CD14-positive monocyte (primary cell): ENCODE data around the gene FBN1. TPM values are rescaled to one million over a fixed set of nuclear protein-coding genes. Genes with fewer than 3 reads are reported as not detected.

Experiments used
- DNase-seq, 3 donors: peaks; one replicate each; pipeline ENCODE4 v3.0.0-alpha.2; 2011 to 2022
- H2AFZ ChIP-seq: 2 replicates; pipeline ENCODE4 v1.6.0; 2012; ENCODE audit warnings: mild to moderate bottlenecking, low read depth, low read length, inconsistent platforms; ENCODE audit not compliant: insufficient read depth, poor library complexity, severe bottlenecking
- H3K27ac ChIP-seq, 2 donors: 1 replicate in 1 of 2; 2 replicates in 1 of 2; pipeline ENCODE4 v1.5.1; 2012 to 2013; ENCODE audit warnings: low read length in 2 of 2, control low read depth in 1 of 2, inconsistent platforms in 1 of 2, low read depth in 1 of 2, mild to moderate bottlenecking in 1 of 2
- H3K27me3 ChIP-seq, 2 donors: one replicate each; pipeline versions ENCODE4 v1.6.0 to v1.6.1; 2011 to 2013; ENCODE audit warnings: low read length in 2 of 2; ENCODE audit not compliant: control insufficient read depth in 2 of 2, insufficient read depth in 2 of 2
- H3K36me3 ChIP-seq, 2 donors: replicated peaks in 1 of 2; 1 replicate in 1 of 2; 2 replicates in 1 of 2; pipeline versions ENCODE4 v1.5.1 to v1.6.1; 2012 to 2013; ENCODE audit warnings: low read length in 2 of 2, control low read depth in 1 of 2, inconsistent platforms in 1 of 2, mild to moderate bottlenecking in 1 of 2; ENCODE audit not compliant: insufficient read depth in 2 of 2, control insufficient read depth in 1 of 2
- H3K4me1 ChIP-seq, 2 donors: 1 replicate in 1 of 2; 2 replicates in 1 of 2; pipeline versions ENCODE4 v1.5.1 to v1.6.1; 2012 to 2013; ENCODE audit warnings: low read length in 2 of 2, control low read depth in 1 of 2, inconsistent platforms in 1 of 2, mild to moderate bottlenecking in 1 of 2, moderate library complexity in 1 of 2; ENCODE audit not compliant: insufficient read depth in 2 of 2, control insufficient read depth in 1 of 2
- H3K4me2 ChIP-seq: replicated peaks from 2 replicates; pipeline ENCODE3; 2012; ENCODE audit warnings: low read length, moderate library complexity, mild to moderate bottlenecking; ENCODE audit not compliant: poor library complexity, severe bottlenecking; ENCODE audit errors: extremely low read depth
- H3K4me3 ChIP-seq, 3 experiments: fragments of 200-600 bp in 1 of 3; sonication (generic) in 1 of 3; replicated peaks in 1 of 3; 1 replicate in 2 of 3; 2 replicates in 1 of 3; pipeline ENCODE4 v1.5.1; 2011 to 2013; ENCODE audit warnings: low read length in 3 of 3, mild to moderate bottlenecking in 3 of 3, control low read depth in 2 of 3, low read depth in 2 of 3, inconsistent platforms in 1 of 3, moderate library complexity in 1 of 3
- H3K79me2 ChIP-seq: 2 replicates; pipeline ENCODE4 v1.6.0; 2012; ENCODE audit warnings: mild to moderate bottlenecking, control low read depth, inconsistent platforms, low read length, moderate library complexity; ENCODE audit not compliant: insufficient read depth
- H3K9ac ChIP-seq: 2 replicates; pipeline ENCODE4 v1.6.0; 2017; ENCODE audit warnings: low read length, mild to moderate bottlenecking; ENCODE audit not compliant: insufficient read depth, poor library complexity, severe bottlenecking
- H3K9me3 ChIP-seq, 2 donors: replicated peaks in 1 of 2; 1 replicate in 1 of 2; 2 replicates in 1 of 2; pipeline versions ENCODE4 v1.5.1 to v1.6.1; 2012 to 2013; ENCODE audit warnings: low read length in 2 of 2, control low read depth in 1 of 2; ENCODE audit not compliant: control insufficient read depth in 1 of 2, insufficient read depth in 1 of 2
- H4K20me1 ChIP-seq: 2 replicates; pipeline ENCODE4 v1.6.0; 2012; ENCODE audit warnings: mild to moderate bottlenecking, low read length, control low read depth, moderate library complexity; ENCODE audit not compliant: insufficient read depth
- H3K27ac Mint-ChIP-seq, 7 donors: one replicate each; pipeline ENCODE4 v1.8.0; 2020; ENCODE audit warnings: mild to moderate bottlenecking in 7 of 7, mixed read lengths in 7 of 7, moderate library complexity in 6 of 7, inconsistent platforms in 2 of 7
- H3K27me3 Mint-ChIP-seq, 3 donors: one replicate each; pipeline ENCODE4 v1.8.0; 2021 to 2022; ENCODE audit warnings: low read depth in 3 of 3, mild to moderate bottlenecking in 3 of 3, mixed read lengths in 3 of 3, moderate library complexity in 3 of 3, inconsistent platforms in 1 of 3
- H3K36me3 Mint-ChIP-seq, 2 donors: one replicate each; pipeline ENCODE4 v1.8.0; 2020; ENCODE audit warnings: mixed read lengths in 2 of 2, inconsistent platforms in 1 of 2, mild to moderate bottlenecking in 1 of 2
- H3K4me1 Mint-ChIP-seq: one replicate; pipeline ENCODE4 v1.8.0; 2020; ENCODE audit warnings: mild to moderate bottlenecking, mixed read lengths
- H3K4me3 Mint-ChIP-seq, 2 donors: one replicate each; pipeline ENCODE4 v1.8.0; 2020; ENCODE audit warnings: mild to moderate bottlenecking in 2 of 2, mixed read lengths in 2 of 2, moderate library complexity in 1 of 2
- H3K9me3 Mint-ChIP-seq, 7 donors: one replicate each; pipeline ENCODE4 v1.8.0; 2020 to 2022; ENCODE audit warnings: mixed read lengths in 7 of 7, mild to moderate bottlenecking in 6 of 7, moderate library complexity in 6 of 7, inconsistent platforms in 2 of 7
- CTCF ChIP-seq: fragments of 200-600 bp; IDR thresholded peaks from one replicate; pipeline ENCODE4 v1.8.0; 2022; ENCODE audit warnings: antibody characterized with exemption, mild to moderate bottlenecking
- WGBS: methylation state at CpG from one replicate; pipeline ENCODE4 v1.1.5; 2013; ENCODE audit warnings: missing lambda C conversion rate; ENCODE audit not compliant: insufficient coverage; 5-methylcytosine and 5-hydroxymethylcytosine counted together
- intact Hi-C, 2 donors: fragments of 100-400 bp; cut with micrococcal nuclease; formaldehyde crosslinking; loops; one replicate each; pipeline versions ENCODE4 v1.15.0 to v1.15.1; 2023
- polyA plus RNA-seq, 3 donors: library from polyadenylated mRNA; depleted of rRNA in 1 of 3; unstranded in 2 of 3; stranded (reverse) in 1 of 3; fragments of 300-500 nt in 2 of 3; fragments of >200 nt in 1 of 3; fragmentation: Illumina TruSeq in 2 of 3; gene quantifications; 1 replicate in 2 of 3; 2 replicates in 1 of 3; pipeline ENCODE4 v1.2.3, GENCODE V29; 2012 to 2021

The FBN1 gene
- polyA plus RNA-seq, 3 donors, result 0.29 TPM; not detected in 2

DNA sequence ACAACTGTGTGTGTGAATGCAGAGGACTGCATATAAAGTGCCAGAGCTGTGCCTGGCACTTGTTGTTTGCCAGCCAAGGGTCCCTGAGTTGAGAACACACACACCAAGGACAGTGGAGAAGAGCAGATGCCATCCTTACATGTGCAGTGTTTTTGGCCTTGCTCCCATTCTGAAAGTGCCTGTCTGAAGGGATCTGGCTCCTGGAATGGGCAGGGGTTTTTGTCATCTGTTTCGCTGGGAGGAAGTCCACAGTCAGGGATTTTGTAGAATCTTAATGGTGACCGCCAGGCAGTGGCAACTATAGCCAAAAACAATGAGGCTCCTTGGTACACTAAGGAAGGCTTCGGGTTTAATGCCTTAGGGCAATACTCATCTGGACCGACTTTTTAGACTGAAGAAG is 250.5 kb downstream of the FBN1 start:
- Mint-ChIP-seq H3K4me1 (no peaks in the 10 kb centered on the region), H3K4me3 (no peak overlapping the region), H3K27me3 (peaks cover 0 to 3% (median 0%) of the 10 kb centered on the region in 3 donors), H3K36me3 (no peaks in the 10 kb centered on the region), H3K9me3 (no peaks in the 10 kb centered on the region), H3K27ac (no peak overlapping the region)
- H3K4me1 ChIP-seq, result no peaks in the 10 kb centered on the region
- H3K9ac ChIP-seq, result no peak overlapping the region
- 92% methylated on average over 4 of the region's 4 CpGs for WGBS
- H3K79me2 ChIP-seq, result no peaks in the 10 kb centered on the region
- no peak overlapping the region for H3K27ac ChIP-seq
- H3K36me3 ChIP-seq, result no peaks in the 10 kb centered on the region
- no peak overlapping the region for H2AFZ ChIP-seq
- no peak overlapping the region for H3K4me3 ChIP-seq
- no peak overlapping the region for H3K4me2 ChIP-seq
- TF ChIP-seq CTCF, result no peak
- no peak for DNase-seq
- intact Hi-C loops, result no loop called here
- H3K9me3 ChIP-seq, result no peaks in the 10 kb centered on the region
- H4K20me1 ChIP-seq, result no peaks in the 10 kb centered on the region
- H3K27me3 ChIP-seq, result no peaks in the 10 kb centered on the region

GRCh38 chr15:48393645-48394506 is 251.6 kb downstream of the FBN1 start:
- 100% methylated on average over 8 of the region's 15 CpGs for WGBS

More at GRCh38 chr15:48393645-48394506, 251.6 kb downstream of the FBN1 start:
- Histone ChIP-seq H3K27ac (no peak overlapping the region), H3K4me3 (no peak overlapping the region), H3K4me1 (no peaks in the 10 kb centered on the region), H3K36me3 (no peaks in the 10 kb centered on the region), H3K79me2 (no peaks in the 10 kb centered on the region), H3K4me2 (no peak overlapping the region), H2AFZ (no peak overlapping the region), H3K9ac (no peak overlapping the region), H3K9me3 (no peaks in the 10 kb centered on the region), H4K20me1 (no peaks in the 10 kb centered on the region), H3K27me3 (no peaks in the 10 kb centered on the region)
- no peaks in the 10 kb centered on the region for H3K9me3 Mint-ChIP-seq
- peak overlapping the region in 1 of 7 donors; percentile 74 for H3K27ac Mint-ChIP-seq
- TF ChIP-seq CTCF, result no peak
- H3K36me3 Mint-ChIP-seq, result no peaks in the 10 kb centered on the region
- H3K4me1 Mint-ChIP-seq, result no peaks in the 10 kb centered on the region
- H3K27me3 Mint-ChIP-seq, result peaks cover 0 to 3% (median under 1%) of the 10 kb centered on the region in 3 donors
- intact Hi-C loops, result no loop called here
- DNase-seq, result no peak
- no peak overlapping the region for H3K4me3 Mint-ChIP-seq
